Hepatocyte (in vitro differentiated cells): ENCODE measurements around the gene FLOT1. TPM values are rescaled to one million over a fixed set of nuclear protein-coding genes. Genes with fewer than 3 reads are reported as not detected.

Experiments
- DNase-seq: peaks from one replicate; pipeline ENCODE4 v3.0.0-alpha.2; 2016; ENCODE audit warnings: low spot score
- H2AFZ ChIP-seq: fragments of 200-600 bp; sonication (generic); 2 replicates; pipeline ENCODE4 v1.6.0; 2016; ENCODE audit warnings: antibody characterized with exemption, mild to moderate bottlenecking
- H3K27ac ChIP-seq: fragments of 200-600 bp; sonication (generic); 2 replicates; pipeline ENCODE4 v1.5.1; 2016; ENCODE audit warnings: mild to moderate bottlenecking
- H3K27me3 ChIP-seq: fragments of 200-600 bp; sonication (generic); 2 replicates; pipeline ENCODE4 v1.6.1; 2016
- H3K36me3 ChIP-seq: fragments of 200-600 bp; sonication (generic); replicated peaks from 2 replicates; pipeline ENCODE4 v1.5.1; 2016; ENCODE audit warnings: low read depth; ENCODE audit not compliant: insufficient read depth
- H3K4me1 ChIP-seq: fragments of 200-600 bp; sonication (generic); 2 replicates; pipeline ENCODE4 v1.5.1; 2016; ENCODE audit warnings: mild to moderate bottlenecking, moderate library complexity; ENCODE audit not compliant: insufficient read depth
- H3K4me2 ChIP-seq: fragments of 200-600 bp; sonication (generic); 2 replicates; pipeline ENCODE4 v1.6.0; 2016
- H3K4me3 ChIP-seq: fragments of 200-600 bp; sonication (generic); 2 replicates; pipeline ENCODE4 v1.5.1; 2016; ENCODE audit warnings: mild to moderate bottlenecking
- H3K79me2 ChIP-seq: fragments of 200-600 bp; sonication (generic); 2 replicates; pipeline ENCODE4 v1.6.0; 2017; ENCODE audit warnings: mild to moderate bottlenecking
- H3K9me2 ChIP-seq: fragments of 200-600 bp; sonication (generic); replicated peaks from 2 replicates; pipeline ENCODE4 v1.6.0; 2017; ENCODE audit warnings: mild to moderate bottlenecking; ENCODE audit not compliant: insufficient read depth
- H3K9me3 ChIP-seq: fragments of 200-600 bp; sonication (generic); 2 replicates; pipeline ENCODE4 v1.5.1; 2016; ENCODE audit warnings: low read depth, mild to moderate bottlenecking
- H4K20me1 ChIP-seq: fragments of 200-600 bp; sonication (generic); 2 replicates; pipeline ENCODE4 v1.6.0; 2016; ENCODE audit warnings: mild to moderate bottlenecking; ENCODE audit not compliant: insufficient read depth, poor library complexity, severe bottlenecking
- EZH2 ChIP-seq: fragments of 200-600 bp; sonication (generic); IDR thresholded peaks from 2 replicates; pipeline ENCODE4 v1.6.1; 2016; ENCODE audit warnings: antibody characterized with exemption, mild to moderate bottlenecking, borderline replicate concordance
- EZH2phosphoT487 ChIP-seq: fragments of 200-600 bp; sonication (generic); IDR thresholded peaks from one replicate; pipeline ENCODE4 v1.6.1; 2018; ENCODE audit warnings: antibody characterized with exemption, mild to moderate bottlenecking, low read depth, moderate library complexity; ENCODE audit not compliant: unreplicated experiment, severe bottlenecking
- WGBS: methylation state at CpG from one replicate; pipeline ENCODE4 v1.1.6; 2016; ENCODE audit warnings: low lambda C conversion rate; ENCODE audit errors: missing lambda C conversion rate; 5-methylcytosine and 5-hydroxymethylcytosine counted together
- polyA plus RNA-seq: library from polyadenylated mRNA; unstranded; fragments of >200 nt; fragmentation: Nextera tagmentation; extraction: Ambion mirVana; gene quantifications from 2 replicates; pipeline ENCODE4 v1.2.1, GENCODE V29; 2016
- total RNA-seq: library from RNA; depleted of rRNA; stranded (reverse); fragments of >200 nt; gene quantifications from 2 replicates; pipeline ENCODE4 v1.2.3, GENCODE V29; 2014
- TF ChIP-seq, protein P1 (sequence below): fragments of 200-600 bp; sonication (generic); IDR thresholded peaks from 2 replicates; pipeline ENCODE4 v1.5.1; 2016; ENCODE audit warnings: antibody characterized with exemption, mild to moderate bottlenecking; ENCODE audit not compliant: poor library complexity

The FLOT1 gene
- total and polyA plus RNA-seq, 2 experiments from 2014 or later, result 93.5 to 144 TPM

DNA sequence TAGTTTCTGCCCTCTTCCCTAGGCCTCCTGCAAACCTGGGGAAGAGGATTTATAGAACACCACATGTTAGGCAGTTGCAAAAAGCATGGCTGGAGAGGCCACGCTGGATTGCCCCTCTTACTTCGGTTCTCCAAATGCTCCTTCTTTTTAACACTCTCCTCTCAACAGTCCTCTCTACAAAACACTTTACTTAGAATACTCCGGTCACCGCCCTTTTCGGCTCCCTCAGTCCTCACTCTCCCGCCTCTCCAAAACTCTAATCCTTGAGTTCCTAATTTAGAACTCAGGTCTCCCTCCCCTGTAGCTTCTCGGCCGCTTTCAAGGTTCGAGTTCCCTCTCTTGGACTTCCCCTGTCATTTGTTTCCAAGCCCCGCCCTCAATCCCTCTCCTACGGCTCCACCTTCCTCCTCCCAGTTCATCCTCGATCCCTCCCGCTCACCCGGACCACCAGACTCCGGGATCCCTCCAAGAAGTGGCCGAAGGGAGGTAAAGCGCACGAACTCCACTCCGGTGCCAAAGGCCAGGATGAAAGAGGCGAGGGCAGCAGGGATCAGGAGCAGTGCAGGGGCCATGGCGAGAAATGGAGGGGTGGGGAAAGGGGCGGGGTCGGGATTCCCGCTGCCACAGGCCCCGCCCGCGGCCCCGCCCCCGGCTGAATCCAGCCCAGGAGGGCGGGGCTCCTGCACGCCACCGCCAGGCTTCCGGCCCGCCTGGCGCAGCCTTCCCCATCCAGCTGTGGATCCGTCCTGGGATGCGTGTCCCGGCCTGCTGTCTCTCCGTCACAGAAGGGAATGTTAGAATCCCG, 51.9 kb downstream of the FLOT1 start, which contains the start of gene NRM:
TSS of gene NRM (minus strand) at position 582 of the 805 bp plus-strand sequence. CDS start at position 572, 10 bp downstream.
- Histone ChIP-seq H3K36me3 (no peaks in the 10 kb centered on the region), H3K27ac (peak within 1 kb of the TSS; percentile 79), H3K4me1 (peaks cover 16% of the 10 kb centered on the region), H3K4me3 (peak within 1 kb of the TSS; percentile 53), H4K20me1 (peaks cover 3% of the 10 kb centered on the region), H3K9me2 (no peaks in the 10 kb centered on the region), H3K27me3 (no peaks in the 10 kb centered on the region), H2AFZ (peak within 1 kb of the TSS; percentile 84), H3K4me2 (peak within 1 kb of the TSS; percentile 77), H3K79me2 (peaks cover 26% of the 10 kb centered on the region), H3K9me3 (no peaks in the 10 kb centered on the region)
- DNase-seq, result peak; percentile 96
- whole genome bisulfite sequencing, result 1% methylated on average over 25 of the region's 40 CpGs
- TF ChIP-seq, protein P1, sequence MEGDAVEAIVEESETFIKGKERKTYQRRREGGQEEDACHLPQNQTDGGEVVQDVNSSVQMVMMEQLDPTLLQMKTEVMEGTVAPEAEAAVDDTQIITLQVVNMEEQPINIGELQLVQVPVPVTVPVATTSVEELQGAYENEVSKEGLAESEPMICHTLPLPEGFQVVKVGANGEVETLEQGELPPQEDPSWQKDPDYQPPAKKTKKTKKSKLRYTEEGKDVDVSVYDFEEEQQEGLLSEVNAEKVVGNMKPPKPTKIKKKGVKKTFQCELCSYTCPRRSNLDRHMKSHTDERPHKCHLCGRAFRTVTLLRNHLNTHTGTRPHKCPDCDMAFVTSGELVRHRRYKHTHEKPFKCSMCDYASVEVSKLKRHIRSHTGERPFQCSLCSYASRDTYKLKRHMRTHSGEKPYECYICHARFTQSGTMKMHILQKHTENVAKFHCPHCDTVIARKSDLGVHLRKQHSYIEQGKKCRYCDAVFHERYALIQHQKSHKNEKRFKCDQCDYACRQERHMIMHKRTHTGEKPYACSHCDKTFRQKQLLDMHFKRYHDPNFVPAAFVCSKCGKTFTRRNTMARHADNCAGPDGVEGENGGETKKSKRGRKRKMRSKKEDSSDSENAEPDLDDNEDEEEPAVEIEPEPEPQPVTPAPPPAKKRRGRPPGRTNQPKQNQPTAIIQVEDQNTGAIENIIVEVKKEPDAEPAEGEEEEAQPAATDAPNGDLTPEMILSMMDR, result no peak

DNA sequence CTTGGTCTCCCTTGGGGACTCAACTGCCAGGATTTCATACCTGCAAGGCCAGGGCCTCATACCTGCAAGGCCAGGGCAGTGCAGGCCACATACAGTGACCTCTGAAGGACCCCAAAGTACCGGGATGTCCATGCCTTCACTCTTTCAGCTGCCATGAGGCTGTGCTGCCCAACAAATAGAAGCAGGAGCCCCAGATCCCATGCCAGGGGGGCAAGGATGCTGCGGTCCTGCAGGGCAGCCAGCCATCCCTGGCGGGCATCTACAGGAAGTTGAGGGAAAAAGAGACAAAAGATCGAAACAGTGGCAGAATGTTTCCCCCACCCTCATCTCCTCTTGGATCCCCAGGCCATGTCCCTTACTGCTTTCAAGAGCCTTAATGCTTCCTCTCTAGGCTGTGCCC, 52.5 kb downstream of the FLOT1 start:
- WGBS, result 59% methylated on average over 4 of the region's 4 CpGs
- Histone ChIP-seq H3K4me3 (peak overlapping the region; percentile 53), H3K4me1 (peaks cover 21% of the 10 kb centered on the region), H3K27me3 (no peaks in the 10 kb centered on the region), H3K9me2 (no peaks in the 10 kb centered on the region), H3K9me3 (no peaks in the 10 kb centered on the region), H3K4me2 (peak overlapping the region; percentile 77), H3K27ac (peak overlapping the region; percentile 79), H3K36me3 (no peaks in the 10 kb centered on the region), H3K79me2 (peaks cover 32% of the 10 kb centered on the region), H2AFZ (no peak overlapping the region), H4K20me1 (peaks cover 4% of the 10 kb centered on the region)
- no peak for DNase-seq
- TF ChIP-seq, protein P1, result no peak
- TF ChIP-seq EZH2phosphoT487 (no peak), EZH2 (no peak)

DNA sequence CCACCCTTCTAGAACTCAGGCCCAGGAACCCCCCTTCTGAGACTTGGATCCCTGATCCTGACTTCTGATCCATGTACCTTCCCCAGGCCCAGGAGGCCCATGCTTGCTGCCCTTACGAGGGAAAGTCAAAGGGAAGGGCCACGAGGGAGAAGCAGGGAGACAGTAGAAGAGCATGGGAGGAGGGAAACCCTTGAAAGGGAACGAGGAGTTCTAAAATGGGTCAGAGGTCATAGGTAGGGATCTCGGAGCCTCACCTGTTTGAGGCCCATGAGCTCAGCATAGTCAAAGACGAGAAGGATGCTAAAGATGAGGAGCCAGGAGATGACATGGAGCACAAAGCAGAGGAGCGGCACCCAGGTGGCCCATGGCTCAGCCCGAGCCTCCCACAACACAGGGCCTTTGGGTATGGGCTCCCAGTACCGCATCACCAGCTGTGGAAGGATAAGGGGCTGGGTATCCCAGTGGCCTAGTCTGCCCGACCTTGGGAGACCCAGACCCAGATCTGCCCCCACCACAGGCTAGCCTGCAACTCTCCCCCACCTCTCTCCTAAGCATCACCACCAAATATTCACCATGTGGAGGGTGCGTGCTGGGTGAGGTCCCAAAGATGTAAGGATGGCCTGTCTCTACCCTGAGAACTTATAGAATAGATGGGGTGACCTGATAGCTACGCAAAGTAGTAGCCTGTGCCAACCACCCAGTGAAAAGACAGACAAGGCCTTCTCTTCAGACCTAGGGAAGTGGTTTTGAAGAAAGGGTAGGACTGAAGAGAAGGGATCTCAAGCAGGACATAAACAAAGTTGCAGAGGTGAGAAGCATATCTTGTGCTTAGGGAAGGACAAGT, 53.2 kb downstream of the FLOT1 start:
- Histone ChIP-seq H3K27me3 (no peaks in the 10 kb centered on the region), H3K9me3 (no peaks in the 10 kb centered on the region), H3K9me2 (no peaks in the 10 kb centered on the region), H3K36me3 (no peaks in the 10 kb centered on the region), H3K79me2 (peaks cover 39% of the 10 kb centered on the region), H3K4me2 (peak overlapping the region; percentile 93), H4K20me1 (peaks cover 4% of the 10 kb centered on the region), H3K4me3 (no peak overlapping the region), H3K27ac (no peak overlapping the region), H2AFZ (no peak overlapping the region), H3K4me1 (peaks cover 24% of the 10 kb centered on the region)
- 92% methylated on average over 11 of the region's 11 CpGs for WGBS
- DNase-seq, result no peak
- TF ChIP-seq EZH2, result no peak
- TF ChIP-seq EZH2phosphoT487, result no peak
- TF ChIP-seq, protein P1, result no peak
